IPS-15b (cell line): Measurements from ENCODE around the gene TMEM101.
"Not testable (repeated sequence)": the region's sequence is repeated elsewhere in the genome, so short reads cannot be mapped to it uniquely, and the experiment has no call there.

Source experiments
- H3K27me3 ChIP-seq: one replicate; pipeline ENCODE4 v1.6.1; 2013; ENCODE audit warnings: low read length; ENCODE audit not compliant: control insufficient read depth, insufficient read depth
- H3K36me3 ChIP-seq: one replicate; pipeline ENCODE4 v1.6.1; 2013; ENCODE audit warnings: low read length; ENCODE audit not compliant: control insufficient read depth, insufficient read depth
- H3K4me1 ChIP-seq: one replicate; pipeline ENCODE4 v1.6.1; 2013; ENCODE audit warnings: mild to moderate bottlenecking, low read length; ENCODE audit not compliant: control insufficient read depth, insufficient read depth
- H3K4me3 ChIP-seq: one replicate; pipeline ENCODE4 v1.5.1; 2013; ENCODE audit warnings: low read depth, low read length
- H3K9ac ChIP-seq: one replicate; pipeline ENCODE4 v1.6.1; 2013; ENCODE audit warnings: low read depth, mild to moderate bottlenecking, low read length
- H3K9me3 ChIP-seq: one replicate; pipeline ENCODE4 v1.6.1; 2013; ENCODE audit warnings: mild to moderate bottlenecking, low read length; ENCODE audit not compliant: control insufficient read depth, insufficient read depth

TMEM101 gene

GRCh38 chr17:44014437-44015172 is at the start of gene TMEM101:
Gene TMEM101, minus strand, starts transcription at chr17:44014963. Its CDS starts 11 bp downstream, at chr17:44014952.
- H3K4me3 ChIP-seq = peak within 1 kb of the TSS; percentile 97
- H3K27me3 ChIP-seq = no peaks in the 10 kb centered on the region
- no peaks in the 10 kb centered on the region for H3K4me1 ChIP-seq
- no peaks in the 10 kb centered on the region for H3K9me3 ChIP-seq
- peak within 1 kb of the TSS; percentile 99 for H3K9ac ChIP-seq
- no peaks in the 10 kb centered on the region for H3K36me3 ChIP-seq

GRCh38 chr17:44063704-44064639 is 49.2 kb upstream of the TMEM101 start:
- Histone ChIP-seq H3K36me3 (peaks cover 30% of the 10 kb centered on the region), H3K9me3 (no peaks in the 10 kb centered on the region), H3K4me3 (no peak overlapping the region), H3K9ac (peak overlapping the region; percentile 24), H3K4me1 (peaks cover 5% of the 10 kb centered on the region), H3K27me3 (no peaks in the 10 kb centered on the region)

- no peaks in the 10 kb centered on the region for H3K9me3 ChIP-seq
- peaks cover 37% of the 10 kb centered on the region for H3K36me3 ChIP-seq
- H3K27me3 ChIP-seq = no peaks in the 10 kb centered on the region
- no peak overlapping the region for H3K4me3 ChIP-seq
- peaks cover 5% of the 10 kb centered on the region for H3K4me1 ChIP-seq
- no peak overlapping the region for H3K9ac ChIP-seq
Measured at GRCh38 chr17:44062871-44063270, 48.1 kb upstream of the TMEM101 start.

GRCh38 chr17:44061446-44061845 is 46.7 kb upstream of the TMEM101 start:
- Histone ChIP-seq H3K4me3 (no peak overlapping the region), H3K36me3 (peaks cover 37% of the 10 kb centered on the region), H3K9ac (no peak overlapping the region)

GRCh38 chr17:44059101-44059892 is 44.5 kb upstream of the TMEM101 start:
- no peaks in the 10 kb centered on the region for H3K9me3 ChIP-seq
- no peak overlapping the region for H3K9ac ChIP-seq
- no peak overlapping the region for H3K4me3 ChIP-seq
- H3K27me3 ChIP-seq = no peaks in the 10 kb centered on the region
- peaks cover 5% of the 10 kb centered on the region for H3K4me1 ChIP-seq
- peaks cover 37% of the 10 kb centered on the region for H3K36me3 ChIP-seq

More at GRCh38 chr17:44061446-44061845, 46.7 kb upstream of the TMEM101 start:
- Histone ChIP-seq H3K27me3 (no peaks in the 10 kb centered on the region), H3K4me1 (peaks cover 5% of the 10 kb centered on the region), H3K9me3 (no peaks in the 10 kb centered on the region)

GRCh38 chr17:44053125-44053872 is 38.5 kb upstream of the TMEM101 start:
- no peak overlapping the region for H3K4me3 ChIP-seq
- peaks cover 26% of the 10 kb centered on the region for H3K36me3 ChIP-seq
- no peak overlapping the region for H3K9ac ChIP-seq
- H3K9me3 ChIP-seq = no peaks in the 10 kb centered on the region
- H3K4me1 ChIP-seq = no peaks in the 10 kb centered on the region
- H3K27me3 ChIP-seq = no peaks in the 10 kb centered on the region

GRCh38 chr17:44049294-44050060 is 34.7 kb upstream of the TMEM101 start:
- H3K27me3 ChIP-seq = no peaks in the 10 kb centered on the region
- H3K4me3 ChIP-seq = no peak overlapping the region
- H3K9me3 ChIP-seq = no peaks in the 10 kb centered on the region
- no peak overlapping the region for H3K9ac ChIP-seq
- H3K4me1 ChIP-seq = peaks cover 4% of the 10 kb centered on the region
- H3K36me3 ChIP-seq = peaks cover 34% of the 10 kb centered on the region

- not testable (repeated sequence) for H3K27me3 ChIP-seq, H3K4me1 ChIP-seq, H3K9me3 ChIP-seq, H3K4me3 ChIP-seq, H3K9ac ChIP-seq
- H3K36me3 ChIP-seq = peaks cover 25% of the 10 kb centered on the region
Measured at GRCh38 chr17:44046893-44047292, 32.1 kb upstream of the TMEM101 start.

- peaks cover 5% of the 10 kb centered on the region for H3K4me1 ChIP-seq
- H3K36me3 ChIP-seq = peaks cover 17% of the 10 kb centered on the region
- no peak overlapping the region for H3K4me3 ChIP-seq
- H3K9me3 ChIP-seq = no peaks in the 10 kb centered on the region
- H3K27me3 ChIP-seq = no peaks in the 10 kb centered on the region
- no peak overlapping the region for H3K9ac ChIP-seq
Measured at GRCh38 chr17:44045486-44045885, 30.7 kb upstream of the TMEM101 start.

- no peak overlapping the region for H3K4me3 ChIP-seq
- peaks cover 5% of the 10 kb centered on the region for H3K4me1 ChIP-seq
- H3K9ac ChIP-seq = no peak overlapping the region
- H3K36me3 ChIP-seq = peaks cover 8% of the 10 kb centered on the region
- H3K9me3 ChIP-seq = no peaks in the 10 kb centered on the region
- H3K27me3 ChIP-seq = no peaks in the 10 kb centered on the region
Measured at GRCh38 chr17:44044071-44044470, 29.3 kb upstream of the TMEM101 start.
